ENCODE data around the gene C9orf50.
"Not testable (repeated sequence)": the region's sequence is repeated elsewhere in the genome, so short reads cannot be mapped to it uniquely, and the experiment has no call there.

Gene C9orf50

GRCh38 chr9:129620669-129621295 is at the start of gene C9orf50:
C9orf50 (minus strand) TSS chr9:129621101; CDS start chr9:129620574, 527 bp downstream.
- DNase-seq: no peak

GRCh38 chr9:129669946-129670345 is 49.0 kb upstream of the C9orf50 start:
- DNase-seq: no peak

GRCh38 chr9:129669141-129669718 is 48.3 kb upstream of the C9orf50 start:
- DNase-seq: no peak

- no peak for DNase-seq
Measured at GRCh38 chr9:129667850-129668249, 46.9 kb upstream of the C9orf50 start.

GRCh38 chr9:129667378-129667777 is 46.5 kb upstream of the C9orf50 start:
- no peak for DNase-seq

GRCh38 chr9:129666575-129666974 is 45.7 kb upstream of the C9orf50 start:
- DNase-seq: no peak

- no peak for DNase-seq
Measured at GRCh38 chr9:129665814-129666520, 45.1 kb upstream of the C9orf50 start.

- no peak for DNase-seq
Measured at GRCh38 chr9:129665389-129665775, 44.5 kb upstream of the C9orf50 start, which contains the start of gene PRRX2. PRRX2 (plus strand) TSS chr9:129665647; CDS start chr9:129665868, 221 bp downstream.

- no peak for DNase-seq
Measured at GRCh38 chr9:129664746-129665388, 44.0 kb upstream of the C9orf50 start.

- not testable (repeated sequence) for DNase-seq
Measured at GRCh38 chr9:129662239-129662638, 41.3 kb upstream of the C9orf50 start.

- DNase-seq: no peak
Measured at GRCh38 chr9:129661029-129661428, 40.1 kb upstream of the C9orf50 start.

- no peak for DNase-seq
Measured at GRCh38 chr9:129656795-129657390, 36.0 kb upstream of the C9orf50 start.

- no peak for DNase-seq
Measured at GRCh38 chr9:129655696-129656095, 34.8 kb upstream of the C9orf50 start.

- DNase-seq: no peak
Measured at GRCh38 chr9:129655154-129655553, 34.3 kb upstream of the C9orf50 start.

- no peak for DNase-seq
Measured at GRCh38 chr9:129654554-129655040, 33.7 kb upstream of the C9orf50 start.

- DNase-seq: no peak
Measured at GRCh38 chr9:129653823-129654553, 33.1 kb upstream of the C9orf50 start.

- no peak for DNase-seq
Measured at GRCh38 chr9:129650680-129651235, 29.9 kb upstream of the C9orf50 start.

- DNase-seq: no peak
Measured at GRCh38 chr9:129649726-129650679, 29.1 kb upstream of the C9orf50 start.

- DNase-seq: no peak
Measured at GRCh38 chr9:129648764-129649115, 27.8 kb upstream of the C9orf50 start.

GRCh38 chr9:129648092-129648763 is 27.3 kb upstream of the C9orf50 start:
- DNase-seq: no peak
